ENCODE results near the gene UBXN11.

DNA sequence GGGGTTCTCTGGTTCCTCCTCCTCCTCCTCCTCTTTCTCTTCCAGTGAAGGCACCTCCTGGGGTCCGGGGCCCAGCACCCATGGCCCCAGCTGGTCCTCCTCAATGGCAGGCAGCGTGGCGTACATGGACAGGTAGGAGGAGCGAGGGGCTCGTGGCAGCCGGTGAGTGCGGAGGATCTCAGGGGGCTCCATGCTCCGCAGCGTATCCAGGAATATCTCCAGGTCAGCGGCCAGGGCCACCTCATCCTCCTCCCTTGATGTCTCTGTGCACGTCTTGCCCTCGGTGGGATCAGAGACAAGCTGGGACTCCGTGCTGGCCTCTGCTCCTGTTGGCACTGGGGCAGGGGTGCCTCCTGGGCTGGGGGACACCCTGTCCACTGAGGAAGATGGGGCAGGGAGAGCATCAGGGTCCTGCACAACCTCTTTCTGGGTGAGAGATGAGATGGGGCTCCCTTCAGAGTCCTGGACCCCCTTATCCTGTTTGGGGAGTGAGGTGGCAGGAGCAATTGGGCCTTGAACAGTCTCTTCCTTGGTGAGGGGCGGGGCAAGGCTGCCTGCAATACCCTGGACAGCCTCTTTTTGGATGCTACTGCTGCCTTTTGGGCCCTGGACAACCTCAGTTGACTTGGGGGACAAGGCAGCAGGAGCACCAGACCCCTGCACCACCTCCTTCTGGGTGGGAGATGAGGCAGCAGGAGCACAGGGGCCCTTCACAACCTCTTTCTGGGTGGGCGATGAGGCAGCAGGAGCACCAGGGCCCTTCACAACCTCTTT is 37.9 kb upstream of the UBXN11 start:
- TF ChIP-seq POLR2AphosphoS5 (IDR thresholded peaks at IDR 0.05; ENCODE audit: low read depth, low read length) (no peak), TAF1 (IDR thresholded peaks at IDR 0.05; ENCODE audit: borderline replicate concordance, insufficient read depth, low read length) (no peak), SIN3A (IDR thresholded peaks at IDR 0.05; ENCODE audit: borderline replicate concordance, insufficient read depth, low read length) (no peak), FOXP2 (optimal IDR thresholded peaks at IDR 0.05; ENCODE audit: borderline replicate concordance, extremely low read depth, extremely low read length, insufficient read depth) (no peak)
- TF ChIP-seq, protein P1, sequence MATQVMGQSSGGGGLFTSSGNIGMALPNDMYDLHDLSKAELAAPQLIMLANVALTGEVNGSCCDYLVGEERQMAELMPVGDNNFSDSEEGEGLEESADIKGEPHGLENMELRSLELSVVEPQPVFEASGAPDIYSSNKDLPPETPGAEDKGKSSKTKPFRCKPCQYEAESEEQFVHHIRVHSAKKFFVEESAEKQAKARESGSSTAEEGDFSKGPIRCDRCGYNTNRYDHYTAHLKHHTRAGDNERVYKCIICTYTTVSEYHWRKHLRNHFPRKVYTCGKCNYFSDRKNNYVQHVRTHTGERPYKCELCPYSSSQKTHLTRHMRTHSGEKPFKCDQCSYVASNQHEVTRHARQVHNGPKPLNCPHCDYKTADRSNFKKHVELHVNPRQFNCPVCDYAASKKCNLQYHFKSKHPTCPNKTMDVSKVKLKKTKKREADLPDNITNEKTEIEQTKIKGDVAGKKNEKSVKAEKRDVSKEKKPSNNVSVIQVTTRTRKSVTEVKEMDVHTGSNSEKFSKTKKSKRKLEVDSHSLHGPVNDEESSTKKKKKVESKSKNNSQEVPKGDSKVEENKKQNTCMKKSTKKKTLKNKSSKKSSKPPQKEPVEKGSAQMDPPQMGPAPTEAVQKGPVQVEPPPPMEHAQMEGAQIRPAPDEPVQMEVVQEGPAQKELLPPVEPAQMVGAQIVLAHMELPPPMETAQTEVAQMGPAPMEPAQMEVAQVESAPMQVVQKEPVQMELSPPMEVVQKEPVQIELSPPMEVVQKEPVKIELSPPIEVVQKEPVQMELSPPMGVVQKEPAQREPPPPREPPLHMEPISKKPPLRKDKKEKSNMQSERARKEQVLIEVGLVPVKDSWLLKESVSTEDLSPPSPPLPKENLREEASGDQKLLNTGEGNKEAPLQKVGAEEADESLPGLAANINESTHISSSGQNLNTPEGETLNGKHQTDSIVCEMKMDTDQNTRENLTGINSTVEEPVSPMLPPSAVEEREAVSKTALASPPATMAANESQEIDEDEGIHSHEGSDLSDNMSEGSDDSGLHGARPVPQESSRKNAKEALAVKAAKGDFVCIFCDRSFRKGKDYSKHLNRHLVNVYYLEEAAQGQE (IDR thresholded peaks at IDR 0.05; ENCODE audit: insufficient read depth in 1 of 2, low read depth in 2 of 2, low read length in 2 of 2), result no peak

Data from PFSK-1 (cell line).